Esophagus muscularis mucosa (tissue), 4 donors: Measurements from ENCODE around the gene RAD18.

Experiments used
- CTCF ChIP-seq, 3 experiments: fragments of 200-600 bp in 2 of 3; fragments of 450-650 bp in 1 of 3; sonication (generic) in 2 of 3; IDR thresholded peaks; one replicate each; pipeline ENCODE4 v1.5.1; 2017 to 2019; ENCODE audit warnings: antibody characterized with exemption in 3 of 3, mild to moderate bottlenecking in 2 of 3, moderate library complexity in 1 of 3
- EP300 ChIP-seq: sonication (generic); formaldehyde crosslinking; IDR thresholded peaks from one replicate; pipeline ENCODE4 v1.6.1; 2017; ENCODE audit warnings: antibody characterized with exemption
- POLR2A ChIP-seq: fragments of 450-650 bp; IDR thresholded peaks from one replicate; pipeline ENCODE4 v1.6.1; 2017; ENCODE audit warnings: antibody characterized with exemption, moderate library complexity, mild to moderate bottlenecking, low read depth
- POLR2AphosphoS5 ChIP-seq, 2 donors: sonication (generic); formaldehyde crosslinking; IDR thresholded peaks; one replicate each; pipeline ENCODE4 v1.6.1; 2017; ENCODE audit warnings: antibody characterized with exemption in 2 of 2

- TF ChIP-seq POLR2AphosphoS5 (IDR thresholded peaks at IDR 0.05), result no peak
- TF ChIP-seq CTCF (IDR thresholded peaks at IDR 0.05), result no peak
- TF ChIP-seq POLR2A, result no peak
- no peak for TF ChIP-seq EP300
These were observed 17.2 kb downstream of the RAD18 start for GRCh38 chr3:8945890-8946600.
